Caki2 (cell line): ENCODE data around the gene RP9. TPM values are rescaled to one million over a fixed set of nuclear protein-coding genes. Genes with fewer than 3 reads are reported as not detected.

Experiments
- DNase-seq: peaks from one replicate; pipeline ENCODE4 v3.0.0-alpha.2; 2015; ENCODE audit warnings: low read depth
- in situ Hi-C: cut with HindIII; loops from 2 replicates; pipeline ENCODE4 v1.10.0; 2016; ENCODE audit warnings: low sequenced_read_pairs, low pct_unique_long_range_greater_than_20kb, mixed read lengths
- total RNA-seq: library from RNA; depleted of rRNA; stranded (reverse); fragments of >200 nt; shearing (Covaris generic); gene quantifications from 2 replicates; pipeline ENCODE4 v1.2.3, GENCODE V29; 2014; ENCODE audit warnings: low replicate concordance; rRNA removed

RP9 gene
- 11.0 and 39.8 TPM in 2 replicates for total RNA-seq

GRCh38 chr7:33109005-33109757 is at the start of gene RP9:
TSS of gene RP9 (minus strand) at chr7:33109404. CDS start at chr7:33109372, 32 bp downstream.
- in situ Hi-C loops: no loop called here
- DNase-seq: peak; percentile 73

DNA sequence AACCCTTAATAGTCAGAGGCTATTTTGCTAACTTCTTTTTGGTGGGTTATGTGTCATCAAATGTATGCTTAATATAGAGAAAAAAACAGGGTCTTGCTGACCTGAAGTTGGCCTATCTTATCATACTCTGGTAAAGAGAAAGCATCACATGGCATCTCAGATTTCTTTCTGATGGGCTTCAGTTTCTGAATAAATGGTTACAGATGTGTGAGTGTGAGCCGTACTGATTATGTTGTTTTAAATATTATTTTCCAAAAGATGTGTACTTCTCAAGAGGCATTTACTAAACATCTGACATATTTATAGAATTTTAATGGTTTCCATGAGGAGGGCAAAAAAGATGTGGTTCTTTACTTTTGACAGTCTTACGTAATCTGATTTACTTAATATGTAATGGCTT is 48.6 kb upstream of the RP9 start:
- no peak for DNase-seq
- in situ Hi-C loops: no loop called here

- no peak for DNase-seq
- in situ Hi-C loops: no loop called here
Observed at GRCh38 chr7:33157311-33157710, 48.1 kb upstream of the RP9 start.

- in situ Hi-C loops: no loop called here
Observed at GRCh38 chr7:33156441-33156840, 47.2 kb upstream of the RP9 start.

GRCh38 chr7:33155811-33156210 is 46.6 kb upstream of the RP9 start:
- in situ Hi-C loops: no loop called here
- DNase-seq: no peak

More at GRCh38 chr7:33156441-33156840, 47.2 kb upstream of the RP9 start:
- DNase-seq: no peak

- DNase-seq: no peak
- in situ Hi-C loops: no loop called here
Observed at GRCh38 chr7:33152087-33152486, 42.9 kb upstream of the RP9 start.

DNA sequence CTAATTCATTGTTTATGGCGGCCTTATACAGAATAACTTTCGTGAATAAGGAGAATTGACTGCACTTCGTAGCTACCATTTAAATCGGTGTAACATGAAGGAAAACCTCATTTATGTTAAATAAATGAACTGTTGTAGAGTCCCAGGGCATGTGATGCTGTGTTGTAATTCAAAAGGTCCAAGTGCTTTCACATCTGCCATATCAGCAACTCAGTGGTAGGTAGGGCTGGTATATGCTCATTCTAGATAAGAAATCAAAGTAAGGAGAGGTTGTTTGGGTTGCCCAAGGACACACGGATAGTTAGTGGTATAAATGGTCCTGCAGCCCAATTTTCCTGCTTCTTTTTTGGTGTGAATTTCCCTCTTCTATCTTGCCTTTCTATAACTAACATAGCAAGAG is 36.0 kb upstream of the RP9 start:
- no peak for DNase-seq

GRCh38 chr7:33143996-33144718 is 35.0 kb upstream of the RP9 start:
- in situ Hi-C loops: no loop called here
- peak; percentile 4 for DNase-seq

More for the DNA sequence above, 36.0 kb upstream of the RP9 start:
- in situ Hi-C loops: no loop called here

DNA sequence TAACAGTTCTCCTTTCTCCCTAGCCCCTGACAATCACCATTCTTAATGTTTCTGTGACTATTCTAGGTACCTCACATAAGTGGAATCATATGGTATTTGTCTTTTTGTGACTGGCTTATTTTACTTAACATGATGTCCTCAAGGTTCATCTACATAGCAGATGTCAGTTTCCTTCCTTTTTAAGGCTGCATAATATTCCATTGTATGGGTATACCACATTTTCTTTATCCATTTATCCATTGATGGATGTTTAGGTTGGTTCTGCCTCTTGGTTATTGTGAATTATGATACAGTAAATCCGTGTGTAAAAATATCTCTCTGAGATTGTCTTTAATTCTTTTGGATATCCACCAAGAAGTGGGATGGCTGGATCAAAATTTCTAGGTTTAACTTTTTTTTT is 33.4 kb upstream of the RP9 start:
- DNase-seq: no peak
- in situ Hi-C loops: no loop called here

DNA sequence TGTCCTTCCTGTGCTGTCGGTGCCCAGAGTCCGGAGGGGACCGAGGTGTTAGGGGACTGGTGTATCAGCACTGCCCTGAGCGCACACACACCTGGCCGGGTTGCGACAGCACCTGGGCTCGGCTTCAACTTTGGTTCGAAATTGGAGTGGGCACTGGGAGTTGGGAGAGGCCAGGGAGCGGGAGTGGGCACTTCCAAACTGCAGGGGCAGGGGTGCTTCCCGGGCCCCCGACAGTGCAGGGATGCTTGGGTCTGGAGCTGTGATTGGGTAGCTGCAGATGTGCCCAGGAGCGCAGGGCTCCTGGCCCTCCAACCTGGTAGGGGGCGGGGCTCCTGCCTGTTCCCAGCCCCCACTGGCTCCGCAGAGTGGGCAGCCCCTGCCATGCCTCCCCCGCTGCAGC is 27.9 kb upstream of the RP9 start:
- no peak for DNase-seq
- in situ Hi-C loops: no loop called here

DNA sequence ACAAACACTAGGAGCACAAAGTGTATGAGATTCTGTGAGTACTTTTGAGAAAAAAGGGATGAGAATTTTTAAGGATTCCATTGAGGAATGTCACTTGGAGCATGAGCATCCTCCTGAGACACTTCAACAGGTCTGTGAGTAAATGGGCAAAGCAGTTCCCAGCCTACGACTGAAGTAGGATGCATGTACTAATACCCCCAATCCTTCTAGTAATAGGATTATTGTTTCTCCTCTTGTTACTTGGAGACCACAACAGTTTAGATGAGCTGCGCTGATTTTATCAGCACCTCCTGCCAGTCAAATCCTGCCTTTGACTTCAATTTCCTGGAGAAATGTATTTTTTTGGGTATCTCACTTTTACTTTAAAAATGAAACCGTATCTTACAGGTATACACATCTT is 21.0 kb upstream of the RP9 start:
- DNase-seq: no peak
- in situ Hi-C loops: no loop called here

- DNase-seq: no peak
- in situ Hi-C loops: no loop called here
Observed at GRCh38 chr7:33129806-33130153, 20.6 kb upstream of the RP9 start.

GRCh38 chr7:33128990-33129805 is 20.0 kb upstream of the RP9 start, which contains the start of gene BBS9:
TSS of gene BBS9 (plus strand) at chr7:33129564. CDS start at chr7:33146253, 16,689 bp downstream.
- DNase-seq: peak; percentile 98
- in situ Hi-C loops: no loop called here

DNA sequence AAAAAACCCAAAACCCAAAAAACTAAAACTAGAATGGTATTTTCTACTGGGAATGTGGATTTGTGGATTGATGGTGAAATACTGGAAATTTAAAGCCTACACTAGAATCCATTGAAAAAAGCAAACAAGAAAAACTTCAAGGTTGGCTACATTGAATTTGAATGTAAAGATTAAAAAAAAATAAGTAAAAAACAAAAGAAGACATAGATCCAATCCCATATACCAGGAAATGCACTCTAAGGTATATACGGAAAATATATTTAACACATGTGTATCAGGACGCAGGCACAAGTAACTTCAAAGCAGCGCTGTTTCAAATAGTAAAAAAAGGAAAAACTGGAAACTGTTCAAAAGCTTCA is 19.4 kb upstream of the RP9 start:
- in situ Hi-C loops: no loop called here
- no peak for DNase-seq

GRCh38 chr7:33127085-33127484 is 17.9 kb upstream of the RP9 start:
- in situ Hi-C loops: no loop called here
- no peak for DNase-seq

DNA sequence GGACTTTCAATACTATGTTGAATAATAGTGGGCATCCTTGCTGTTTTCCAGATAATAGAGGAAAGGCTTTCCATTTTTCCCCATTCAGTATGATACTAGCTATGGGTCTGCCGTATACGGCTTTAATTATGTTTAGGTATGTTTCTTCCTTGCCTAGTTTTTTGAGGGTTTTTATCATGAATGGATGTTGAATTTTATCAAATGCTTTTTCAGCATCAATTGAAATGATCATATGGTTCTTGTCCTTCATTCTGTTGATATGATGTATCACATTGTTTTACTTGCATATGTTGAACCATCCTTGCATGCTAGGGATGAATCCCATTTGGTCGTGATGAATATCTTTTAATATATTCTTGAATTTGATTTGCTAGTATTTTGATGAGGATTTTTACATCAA is 9.2 kb upstream of the RP9 start:
- no peak for DNase-seq
- in situ Hi-C loops: no loop called here

GRCh38 chr7:33114976-33115375 is 5.8 kb upstream of the RP9 start:
- DNase-seq: no peak
- in situ Hi-C loops: no loop called here

- DNase-seq: no peak
- in situ Hi-C loops: no loop called here
Observed at GRCh38 chr7:33111614-33112013, 2.4 kb upstream of the RP9 start.

DNA sequence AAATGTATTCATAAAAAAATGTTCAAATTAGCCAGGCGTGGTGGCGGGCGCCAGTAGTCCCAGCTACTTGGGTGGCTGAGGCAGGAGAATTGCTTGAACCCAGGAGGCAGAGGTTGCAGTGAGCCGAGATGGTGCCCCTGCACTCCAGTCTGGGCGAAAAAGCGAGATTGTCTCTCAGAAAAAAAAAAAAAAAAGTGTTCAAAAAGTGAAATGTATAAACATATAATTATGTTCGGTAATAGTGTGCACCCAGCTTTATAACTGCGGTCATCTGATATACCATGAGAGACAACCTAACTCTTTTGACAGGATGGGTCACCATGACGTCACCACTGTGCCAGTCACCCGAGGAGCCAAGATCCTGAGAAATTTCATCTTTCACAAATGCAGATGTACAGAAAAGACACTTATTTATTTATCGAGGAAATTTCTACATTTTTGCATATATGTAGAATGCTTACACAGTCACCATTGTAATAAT is 594 bp upstream of the RP9 start:
- no peak for DNase-seq
- in situ Hi-C loops: no loop called here
